Suprapubic skin (tissue), 4 donors: ENCODE results near the gene LRRC61.
"Not testable (repeated sequence)": the region's sequence is repeated elsewhere in the genome, so short reads cannot be mapped to it uniquely, and the experiment has no call there.

Source experiments
- EP300 ChIP-seq: sonication (generic); formaldehyde crosslinking; IDR thresholded peaks from one replicate; pipeline ENCODE4 v1.6.1; 2017; ENCODE audit warnings: antibody characterized with exemption
- POLR2A ChIP-seq, 2 donors: fragments of 450-650 bp; IDR thresholded peaks; one replicate each; pipeline ENCODE4 v1.6.1; 2017; ENCODE audit warnings: antibody characterized with exemption in 2 of 2, mild to moderate bottlenecking in 2 of 2, moderate library complexity in 2 of 2
- POLR2AphosphoS5 ChIP-seq, 3 donors: sonication (generic); formaldehyde crosslinking; IDR thresholded peaks; one replicate each; pipeline ENCODE4 v1.6.1; 2017; ENCODE audit warnings: antibody characterized with exemption in 3 of 3
- TF ChIP-seq, protein P1 (sequence below), 2 donors: fragments of 200-600 bp in 1 of 2; fragments of 450-650 bp in 1 of 2; sonication (generic) in 1 of 2; IDR thresholded peaks; one replicate each; pipeline ENCODE4 v1.5.1; 2016 to 2019; ENCODE audit warnings: antibody characterized with exemption in 2 of 2, mild to moderate bottlenecking in 1 of 2, moderate library complexity in 1 of 2

DNA sequence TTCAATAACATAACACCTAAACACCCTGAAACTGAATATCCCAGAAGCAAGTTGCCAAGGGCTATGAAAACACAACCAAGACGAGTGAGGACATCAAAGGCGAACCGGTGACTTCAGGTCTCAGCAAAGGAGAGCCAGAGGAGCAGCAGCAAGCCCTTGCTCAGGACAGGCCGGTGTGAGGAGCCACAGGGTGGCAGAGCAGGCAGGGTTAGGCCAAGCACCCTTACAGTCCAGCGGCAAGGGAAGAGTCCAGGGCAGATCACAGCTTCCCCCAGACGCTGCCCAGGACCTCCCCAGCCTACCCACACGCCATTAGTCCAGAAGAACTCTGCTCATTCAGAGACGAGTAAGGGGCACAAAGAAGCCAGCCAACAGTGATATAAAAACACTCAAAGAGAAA, 27.5 kb upstream of the LRRC61 start:
- not testable (repeated sequence) for TF ChIP-seq POLR2A (IDR thresholded peaks at IDR 0.05); POLR2AphosphoS5 (IDR thresholded peaks at IDR 0.05); EP300
- TF ChIP-seq, protein P1, sequence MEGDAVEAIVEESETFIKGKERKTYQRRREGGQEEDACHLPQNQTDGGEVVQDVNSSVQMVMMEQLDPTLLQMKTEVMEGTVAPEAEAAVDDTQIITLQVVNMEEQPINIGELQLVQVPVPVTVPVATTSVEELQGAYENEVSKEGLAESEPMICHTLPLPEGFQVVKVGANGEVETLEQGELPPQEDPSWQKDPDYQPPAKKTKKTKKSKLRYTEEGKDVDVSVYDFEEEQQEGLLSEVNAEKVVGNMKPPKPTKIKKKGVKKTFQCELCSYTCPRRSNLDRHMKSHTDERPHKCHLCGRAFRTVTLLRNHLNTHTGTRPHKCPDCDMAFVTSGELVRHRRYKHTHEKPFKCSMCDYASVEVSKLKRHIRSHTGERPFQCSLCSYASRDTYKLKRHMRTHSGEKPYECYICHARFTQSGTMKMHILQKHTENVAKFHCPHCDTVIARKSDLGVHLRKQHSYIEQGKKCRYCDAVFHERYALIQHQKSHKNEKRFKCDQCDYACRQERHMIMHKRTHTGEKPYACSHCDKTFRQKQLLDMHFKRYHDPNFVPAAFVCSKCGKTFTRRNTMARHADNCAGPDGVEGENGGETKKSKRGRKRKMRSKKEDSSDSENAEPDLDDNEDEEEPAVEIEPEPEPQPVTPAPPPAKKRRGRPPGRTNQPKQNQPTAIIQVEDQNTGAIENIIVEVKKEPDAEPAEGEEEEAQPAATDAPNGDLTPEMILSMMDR (IDR thresholded peaks at IDR 0.05) = not testable (repeated sequence)
